NCI-H2227 treated with DMSO at 0.1 percent for 48 hours (cell line): Measurements from ENCODE around the gene KCND3.
"Not testable (repeated sequence)": the region's sequence is repeated elsewhere in the genome, so short reads cannot be mapped to it uniquely, and the experiment has no call there.

Experiments used
- DNase-seq: peaks from one replicate; lab custom pipeline; 2025; lab: John Stamatoyannopoulos, UW

The KCND3 gene

GRCh38 chr1:111775966-111776365, 213.5 kb downstream of the KCND3 start:
- DNase-seq, result no peak

- DNase-seq, result no peak
Observed at GRCh38 chr1:111770916-111771315, 218.6 kb downstream of the KCND3 start.

- peak; percentile 45 for DNase-seq
Observed at GRCh38 chr1:111769517-111770146, 219.8 kb downstream of the KCND3 start.

- DNase-seq, result no peak
Observed at GRCh38 chr1:111768625-111769024, 220.8 kb downstream of the KCND3 start.

GRCh38 chr1:111768023-111768422, 221.4 kb downstream of the KCND3 start:
- DNase-seq, result no peak

- no peak for DNase-seq
Observed at GRCh38 chr1:111762332-111762731, 227.1 kb downstream of the KCND3 start.

GRCh38 chr1:111761717-111762116, 227.8 kb downstream of the KCND3 start:
- DNase-seq, result no peak

GRCh38 chr1:111758373-111758772, 231.1 kb downstream of the KCND3 start:
- DNase-seq, result peak; percentile 8

GRCh38 chr1:111756124-111756513, 233.3 kb downstream of the KCND3 start:
- DNase-seq, result no peak

GRCh38 chr1:111755331-111756123, 233.9 kb downstream of the KCND3 start, which contains the start of gene DDX20:
DDX20 (plus strand) TSS chr1:111755901; CDS start chr1:111755925, 24 bp downstream.
- DNase-seq, result peak; percentile 96

- DNase-seq, result peak; percentile 57
Observed at GRCh38 chr1:111754984-111755330, 234.5 kb downstream of the KCND3 start.

GRCh38 chr1:111751906-111752575, 237.4 kb downstream of the KCND3 start:
- no peak for DNase-seq

- DNase-seq, result no peak
Observed at GRCh38 chr1:111750856-111751255, 238.6 kb downstream of the KCND3 start.

GRCh38 chr1:111749628-111750027, 239.8 kb downstream of the KCND3 start:
- DNase-seq, result no peak

GRCh38 chr1:111747947-111748346, 241.5 kb downstream of the KCND3 start:
- DNase-seq, result no peak

GRCh38 chr1:111747282-111747734, 242.2 kb downstream of the KCND3 start:
- peak; percentile 23 for DNase-seq

GRCh38 chr1:111746614-111746999, 242.9 kb downstream of the KCND3 start:
- DNase-seq, result no peak

GRCh38 chr1:111745675-111746613, 243.5 kb downstream of the KCND3 start:
- DNase-seq, result peak; percentile 6

GRCh38 chr1:111743679-111744101, 245.8 kb downstream of the KCND3 start:
- DNase-seq, result no peak

GRCh38 chr1:111742938-111743549, 246.4 kb downstream of the KCND3 start:
- no peak for DNase-seq

- not testable (repeated sequence) for DNase-seq
Observed at GRCh38 chr1:111742292-111742691, 247.2 kb downstream of the KCND3 start.
